NAMALWA (cell line): ENCODE measurements around the gene SLC25A48.

Experiments
- DNase-seq: peaks from one replicate; pipeline ENCODE4 v3.0.0-alpha.2; 2015; ENCODE audit warnings: low spot score

Gene SLC25A48, protein sequence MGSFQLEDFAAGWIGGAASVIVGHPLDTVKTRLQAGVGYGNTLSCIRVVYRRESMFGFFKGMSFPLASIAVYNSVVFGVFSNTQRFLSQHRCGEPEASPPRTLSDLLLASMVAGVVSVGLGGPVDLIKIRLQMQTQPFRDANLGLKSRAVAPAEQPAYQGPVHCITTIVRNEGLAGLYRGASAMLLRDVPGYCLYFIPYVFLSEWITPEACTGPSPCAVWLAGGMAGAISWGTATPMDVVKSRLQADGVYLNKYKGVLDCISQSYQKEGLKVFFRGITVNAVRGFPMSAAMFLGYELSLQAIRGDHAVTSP

GRCh38 chr5:135834639-135835529, at the start of gene SLC25A48:
TSS of gene SLC25A48 (plus strand) at chr5:135834663. CDS start at chr5:135834848, 185 bp downstream.
- peak; percentile 41 for DNase-seq

DNA sequence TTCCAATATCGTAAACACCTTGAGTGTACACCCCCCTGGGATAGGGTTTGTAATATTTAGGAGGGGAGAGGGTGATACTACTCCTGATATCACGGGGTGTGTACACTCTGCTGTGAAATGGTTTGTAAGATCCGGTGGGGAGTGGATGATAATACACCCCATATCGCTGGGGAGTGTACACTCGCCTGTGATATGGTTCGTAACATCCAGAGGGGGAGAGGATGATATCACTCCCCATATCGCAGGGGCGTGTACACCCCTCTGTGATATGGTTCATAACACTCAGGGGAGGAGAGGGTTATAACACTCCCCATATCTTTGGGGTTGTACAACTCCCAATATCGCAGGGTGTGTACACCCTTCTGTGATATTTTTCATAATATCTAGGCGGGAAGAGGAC, 33.8 kb upstream of the SLC25A48 start:
- no peak for DNase-seq

DNA sequence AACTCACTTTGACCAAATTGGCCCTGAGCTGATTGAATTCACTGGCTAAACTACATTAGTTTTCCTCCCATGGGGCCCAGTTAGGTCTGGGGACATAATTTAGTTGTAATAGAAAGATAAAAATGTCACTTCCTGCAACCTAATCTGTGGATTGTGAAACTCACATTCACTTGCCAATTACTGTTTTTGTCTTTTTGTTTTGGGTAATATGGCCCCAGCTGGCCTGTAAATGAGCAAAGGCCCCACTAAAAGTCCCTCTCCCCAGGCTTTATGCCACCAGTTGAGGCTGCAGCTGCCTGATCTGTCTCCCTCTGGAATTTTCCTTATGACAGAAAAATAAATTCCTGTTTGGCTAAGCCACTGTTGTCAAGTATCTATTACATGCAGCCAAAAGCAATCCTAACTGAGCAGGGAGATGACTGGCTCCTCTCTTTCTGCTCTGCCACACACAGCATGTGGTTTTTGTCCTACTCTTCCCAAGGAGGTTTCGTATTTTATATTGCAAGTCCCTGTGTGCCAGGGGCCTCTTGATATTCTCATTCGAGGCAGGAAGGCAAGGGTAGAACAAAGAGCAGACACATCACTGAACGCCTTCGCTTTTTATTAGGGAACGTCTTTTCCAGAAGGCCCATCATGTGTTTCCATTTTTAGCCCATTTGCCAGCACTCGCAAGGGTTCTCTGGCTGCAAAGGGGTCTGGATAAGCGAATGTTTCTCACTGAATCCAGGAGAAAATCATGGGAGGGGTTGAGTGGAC, 24.1 kb upstream of the SLC25A48 start:
- DNase-seq: no peak

DNA sequence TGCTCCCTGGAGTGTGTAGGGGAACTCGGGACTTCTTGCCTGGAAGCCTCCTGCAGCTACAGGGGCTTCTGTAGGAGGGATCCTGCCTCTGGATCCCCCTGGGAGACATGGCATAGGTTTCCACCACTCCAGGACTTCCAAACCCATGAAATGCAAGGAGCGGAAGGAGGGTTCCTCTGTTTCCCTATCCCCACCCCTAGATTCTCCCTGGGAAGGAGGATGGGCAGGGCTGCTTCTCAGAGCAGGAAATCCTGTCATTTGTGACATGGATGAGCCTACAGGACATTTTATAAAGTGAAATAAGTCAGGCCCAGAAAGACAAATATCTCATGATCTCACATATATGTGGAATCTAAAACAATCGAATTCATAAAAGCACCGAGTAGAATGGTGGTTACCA, 23.5 kb upstream of the SLC25A48 start:
- DNase-seq: no peak

DNA sequence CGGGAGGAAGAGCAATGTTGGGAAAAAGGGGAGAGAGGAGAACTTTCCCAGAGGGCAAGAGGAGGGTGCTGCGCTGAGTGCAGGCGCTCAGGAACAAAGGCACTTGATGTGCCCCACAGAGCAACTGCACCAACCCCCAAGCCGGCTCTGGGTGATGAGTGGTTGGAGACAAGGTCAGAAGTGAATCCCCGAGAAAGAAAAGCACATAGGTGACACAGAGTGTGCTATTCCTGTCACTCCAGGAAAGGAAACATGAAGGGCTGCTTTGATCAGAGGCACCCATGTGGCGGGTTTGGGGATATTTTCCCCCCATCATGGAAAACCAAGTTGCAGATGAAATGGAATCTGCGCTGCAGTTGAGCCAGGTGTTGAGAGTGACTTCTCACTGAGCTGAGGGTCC, 20.7 kb upstream of the SLC25A48 start:
- DNase-seq: no peak

DNA sequence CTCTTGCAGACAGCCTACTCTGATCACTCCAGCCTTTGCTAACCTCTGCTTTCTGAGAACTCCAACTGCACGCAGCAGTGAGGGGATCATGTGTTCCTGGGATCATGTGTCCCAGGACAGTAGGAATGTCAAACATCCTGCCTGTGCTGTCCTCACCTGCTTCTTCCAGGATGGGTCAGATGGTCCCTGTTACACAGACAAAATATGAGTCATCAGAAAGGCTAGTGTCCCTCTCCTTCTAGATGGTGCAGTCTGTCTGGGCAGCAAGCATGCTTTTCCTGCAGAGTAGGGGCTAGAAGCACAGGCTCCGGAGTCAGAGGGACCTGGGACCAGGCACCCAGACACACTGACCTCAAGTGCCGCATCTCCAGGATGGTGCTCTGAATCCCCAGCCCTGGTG, 20.1 kb upstream of the SLC25A48 start:
- no peak for DNase-seq

DNA sequence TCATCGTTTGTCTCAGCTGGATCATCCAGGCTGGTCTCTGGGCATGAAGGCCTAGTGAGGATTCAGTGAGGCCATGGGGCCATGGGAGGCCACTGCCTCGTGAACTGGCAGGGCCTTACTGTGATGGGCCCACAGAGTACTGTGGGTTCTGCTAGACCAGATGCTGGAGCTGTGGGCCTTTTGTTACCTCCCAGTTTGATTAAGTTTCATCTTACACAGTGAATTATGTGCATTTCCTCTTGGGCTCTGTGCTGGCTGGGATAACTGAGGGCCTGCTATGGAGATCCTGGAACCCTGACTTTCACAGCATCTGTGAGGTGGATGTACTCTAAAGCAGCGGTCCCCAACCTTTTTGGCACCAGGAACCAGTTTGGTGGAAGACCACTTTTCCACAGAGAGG, 19.7 kb upstream of the SLC25A48 start:
- no peak for DNase-seq

- no peak for DNase-seq
Observed at GRCh38 chr5:135821061-135821801, 13.2 kb upstream of the SLC25A48 start.

DNA sequence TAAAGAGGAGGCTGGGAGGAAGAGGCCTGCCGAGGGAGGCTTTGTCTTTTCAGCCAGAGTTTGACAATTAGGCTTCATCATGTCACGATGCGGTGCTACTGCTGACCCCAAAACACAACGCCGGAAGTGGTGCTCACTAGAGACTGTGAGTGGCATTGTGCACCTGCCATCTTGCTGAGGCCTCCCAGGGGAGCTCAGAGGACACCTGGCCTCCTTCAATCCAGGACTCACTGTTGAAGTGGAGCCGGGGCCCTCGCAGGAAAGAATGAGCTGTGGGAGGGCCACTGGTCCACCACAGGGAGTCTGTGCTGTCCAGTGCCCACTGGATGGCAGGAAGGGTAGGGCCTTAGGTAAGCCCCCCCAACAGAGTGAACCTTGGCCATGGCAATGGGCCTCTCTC, 12.7 kb upstream of the SLC25A48 start:
- no peak for DNase-seq

GRCh38 chr5:135822286-135822685, 12.2 kb upstream of the SLC25A48 start:
- no peak for DNase-seq

GRCh38 chr5:135822959-135823358, 11.5 kb upstream of the SLC25A48 start:
- DNase-seq: no peak

GRCh38 chr5:135823881-135824280, 10.6 kb upstream of the SLC25A48 start:
- DNase-seq: no peak

DNA sequence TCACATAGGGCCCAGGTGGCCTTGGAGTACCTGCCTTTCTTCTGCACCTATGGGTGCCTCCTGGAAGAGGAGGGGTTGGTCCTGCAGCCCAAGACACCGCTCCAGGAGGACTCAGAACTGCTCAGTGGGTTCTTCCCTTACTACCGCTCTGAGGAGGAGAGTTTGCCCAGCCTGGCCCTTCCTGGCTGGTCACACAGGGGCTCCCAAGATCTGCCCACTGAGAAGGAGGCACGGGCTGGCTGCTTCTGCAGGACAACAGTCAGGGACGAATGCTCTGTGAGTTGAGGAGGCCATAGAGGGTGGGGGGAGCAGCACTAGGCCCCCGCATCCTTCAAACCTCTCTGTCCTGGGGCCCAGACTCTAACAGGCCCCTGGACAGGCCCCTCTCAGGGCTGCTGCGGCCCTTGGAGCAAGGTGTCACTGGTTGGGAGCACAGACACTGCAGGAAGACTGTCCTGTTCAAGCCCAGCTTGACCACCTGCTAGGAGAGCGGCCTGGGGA, 9.9 kb upstream of the SLC25A48 start:
- DNase-seq: no peak

- DNase-seq: no peak
Observed at GRCh38 chr5:135825373-135826220, 8.9 kb upstream of the SLC25A48 start.

- DNase-seq: no peak
Observed at GRCh38 chr5:135826221-135826525, 8.3 kb upstream of the SLC25A48 start.

DNA sequence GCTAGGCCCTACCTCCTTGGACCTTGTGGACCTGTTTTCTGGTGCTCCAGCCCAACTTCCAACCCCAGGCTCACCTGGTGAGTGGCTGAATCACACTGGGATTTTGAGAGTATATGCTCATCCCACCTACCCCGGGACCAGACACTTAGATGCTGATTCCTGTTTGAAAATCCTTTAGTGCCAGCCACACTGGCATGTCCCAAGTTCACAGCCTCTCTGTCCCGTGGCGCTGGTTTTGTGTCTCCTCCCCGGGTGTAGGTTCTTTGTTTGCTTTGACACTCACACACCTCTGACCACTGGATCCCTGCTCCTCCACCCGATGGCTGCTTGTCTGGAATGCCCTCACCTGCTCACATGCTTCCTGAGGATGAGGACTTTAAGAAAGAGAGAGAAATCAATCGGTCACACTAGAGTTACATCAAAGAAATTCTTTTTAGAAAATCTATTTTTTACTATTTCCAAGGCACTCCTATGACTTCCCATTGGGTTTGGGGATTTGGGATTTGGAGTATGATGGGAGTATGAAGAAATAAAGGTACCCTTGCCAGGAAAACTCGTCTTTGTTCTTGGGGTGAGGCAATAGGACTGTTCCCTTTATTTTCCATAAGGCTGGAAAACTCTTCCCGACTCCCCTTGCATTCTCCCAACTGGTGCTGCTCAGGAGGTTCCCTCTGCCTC, 7.3 kb upstream of the SLC25A48 start:
- no peak for DNase-seq

DNA sequence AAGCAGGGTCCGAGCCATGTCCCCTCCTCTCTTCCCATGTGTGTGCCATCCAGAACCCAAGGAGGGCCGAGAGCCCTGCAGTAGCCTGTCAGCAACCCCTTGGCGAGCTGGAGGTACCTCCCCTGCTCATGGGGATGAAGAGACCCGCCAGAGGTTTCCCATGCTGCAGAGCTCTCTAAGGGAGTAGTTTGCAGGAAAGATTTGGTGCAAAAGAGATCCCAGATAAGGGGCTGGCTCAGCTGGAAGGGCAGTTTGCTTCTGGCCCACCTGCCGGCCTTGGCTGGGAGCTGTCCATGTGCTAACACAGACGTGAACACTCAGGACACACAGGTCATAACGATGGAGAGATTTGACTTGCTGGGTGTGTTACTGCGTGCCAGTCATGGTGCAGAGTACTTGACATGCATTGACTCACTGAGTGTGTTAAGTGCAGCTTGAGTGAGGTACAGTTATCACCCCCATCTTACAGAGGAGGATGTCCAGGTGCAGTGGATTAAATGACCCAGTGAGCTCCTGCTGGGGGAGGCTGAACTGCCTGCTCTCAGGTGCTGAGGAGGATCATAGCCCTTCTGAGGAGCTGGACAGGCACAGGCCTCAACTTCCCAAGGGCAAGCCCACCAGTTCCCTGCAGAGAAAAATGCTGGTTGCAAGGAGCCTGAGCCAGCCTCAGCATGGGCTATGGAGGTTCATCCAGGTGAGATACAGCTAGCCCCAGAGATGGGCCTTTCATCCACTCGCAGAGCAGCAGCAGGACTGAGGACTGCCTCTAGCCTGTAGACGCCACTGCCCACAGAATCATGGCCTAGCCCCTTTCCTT, 6.3 kb upstream of the SLC25A48 start:
- no peak for DNase-seq

GRCh38 chr5:135828782-135829127, 5.7 kb upstream of the SLC25A48 start:
- no peak for DNase-seq

- DNase-seq: no peak
Observed at GRCh38 chr5:135829179-135829578, 5.3 kb upstream of the SLC25A48 start.
